H1 (cell line): ENCODE data around the gene CKM. TPM values are rescaled to one million over a fixed set of nuclear protein-coding genes. Genes with fewer than 3 reads are reported as not detected.

ENCODE experiments used
- CTCF ChIA-PET: fragments of 300-600 bp; sonication (Branson Sonifier 250); formaldehyde crosslinking; loops from one replicate; lab custom pipeline; 2021; ENCODE audit not compliant: partially characterized antibody; lab: Charles Lee
- POLR2A ChIA-PET: fragments of 300-600 bp; sonication (Branson Sonifier 250); formaldehyde crosslinking; loops from one replicate; lab custom pipeline; 2021; ENCODE audit warnings: inconsistent platforms; ENCODE audit not compliant: partially characterized antibody; lab: Charles Lee
- DNase-seq, 2 experiments: peaks; one replicate each; pipeline versions ENCODE4 v3.0.0 to v3.0.0-alpha.2; 2010 to 2022; ENCODE audit warnings: low spot score in 2 of 2, low read depth in 1 of 2, mixed read lengths in 1 of 2
- FAIRE-seq: peaks from 2 replicates; lab custom pipeline; 2011; peaks lifted over from hg19 to GRCh38; lab: Jason Lieb, UNC
- H2AFZ ChIP-seq: 2 replicates; pipeline ENCODE4 v1.8.1; 2012; ENCODE audit warnings: low read length, inconsistent platforms
- H2AK5ac ChIP-seq: 2 replicates; pipeline ENCODE4 v1.6.1; 2013; ENCODE audit warnings: low read depth, low read length
- H2BK120ac ChIP-seq: replicated peaks from 2 replicates; pipeline ENCODE3; 2013; ENCODE audit warnings: low read depth, low read length, inconsistent platforms
- H2BK12ac ChIP-seq: 2 replicates; pipeline ENCODE4 v1.6.1; 2013; ENCODE audit warnings: low read depth, low read length
- H2BK15ac ChIP-seq: 2 replicates; pipeline ENCODE4 v1.6.1; 2013; ENCODE audit warnings: low read length
- H2BK20ac ChIP-seq: 2 replicates; pipeline ENCODE4 v1.6.1; 2013; ENCODE audit warnings: low read length
- H2BK5ac ChIP-seq: 2 replicates; pipeline ENCODE4 v1.6.1; 2013; ENCODE audit warnings: low read depth, low read length
- H3K14ac ChIP-seq: 2 replicates; pipeline ENCODE4 v1.6.1; 2013; ENCODE audit warnings: inconsistent platforms; ENCODE audit not compliant: insufficient read length
- H3K18ac ChIP-seq: 2 replicates; pipeline ENCODE4 v1.6.1; 2013; ENCODE audit warnings: low read length; ENCODE audit errors: extremely low read depth
- H3K23ac ChIP-seq: 2 replicates; pipeline ENCODE4 v1.6.1; 2013; ENCODE audit warnings: inconsistent platforms; ENCODE audit not compliant: insufficient read length
- H3K23me2 ChIP-seq: 2 replicates; pipeline ENCODE4 v1.6.1; 2013; ENCODE audit warnings: low read depth, low read length
- H3K27ac ChIP-seq: 2 replicates; pipeline ENCODE4 v1.6.1; 2011; ENCODE audit warnings: low read depth, low read length, inconsistent platforms
- H3K27me3 ChIP-seq, 4 experiments: replicated peaks in 1 of 4; 1 replicate in 1 of 4; 2 replicates in 3 of 4; pipeline versions ENCODE4 v1.6.1 to v1.8.1; 2011 to 2013; ENCODE audit warnings: low read length in 3 of 4, mild to moderate bottlenecking in 3 of 4, inconsistent platforms in 2 of 4, mixed read lengths in 2 of 4, moderate library complexity in 1 of 4; ENCODE audit not compliant: control insufficient read depth in 3 of 4, insufficient read depth in 3 of 4; ENCODE audit errors: extremely low read depth in 1 of 4
- H3K36me3 ChIP-seq, 4 experiments: 2 replicates each; pipeline versions ENCODE4 v1.6.1 to v1.8.1; 2011 to 2013; ENCODE audit warnings: mild to moderate bottlenecking in 4 of 4, low read length in 3 of 4, moderate library complexity in 2 of 4, control low read depth in 1 of 4, inconsistent platforms in 1 of 4; ENCODE audit not compliant: insufficient read depth in 4 of 4, control insufficient read depth in 2 of 4
- H3K4ac ChIP-seq: replicated peaks from 2 replicates; pipeline ENCODE3; 2013; ENCODE audit warnings: low read length, low read depth, mixed read lengths, inconsistent platforms; ENCODE audit not compliant: insufficient read length
- H3K4me1 ChIP-seq, 4 experiments: replicated peaks in 1 of 4; 1 replicate in 1 of 4; 2 replicates in 3 of 4; pipeline versions ENCODE4 v1.6.1 to v1.8.1; 2011 to 2013; ENCODE audit warnings: low read length in 3 of 4, inconsistent platforms in 2 of 4, mixed read lengths in 1 of 4; ENCODE audit not compliant: insufficient read depth in 4 of 4, control insufficient read depth in 3 of 4
- H3K4me2 ChIP-seq, 2 experiments: 2 replicates each; pipeline versions ENCODE4 v1.6.1 to v1.8.1; 2011 to 2013; ENCODE audit warnings: low read depth in 2 of 2, low read length in 2 of 2, control low read depth in 1 of 2, inconsistent platforms in 1 of 2, mild to moderate bottlenecking in 1 of 2; ENCODE audit not compliant: insufficient read depth in 1 of 2
- H3K4me3 ChIP-seq, 4 experiments: fragments of 200-600, 300-600 bp in 1 of 4; sonication (generic), shearing (Covaris generic), sonication (Bioruptor Twin) in 1 of 4; 2 replicates each; pipeline versions ENCODE4 v1.5.1 to v1.8.1; 2011 to 2016; ENCODE audit warnings: low read length in 4 of 4, low read depth in 3 of 4, control low read depth in 2 of 4, inconsistent platforms in 2 of 4, mild to moderate bottlenecking in 2 of 4, mixed read lengths in 1 of 4, moderate library complexity in 1 of 4; ENCODE audit not compliant: insufficient read depth in 2 of 4; ENCODE audit errors: extremely low read depth in 1 of 4
- H3K56ac ChIP-seq: replicated peaks from 2 replicates; pipeline ENCODE3; 2013; ENCODE audit warnings: low read depth, mild to moderate bottlenecking, mixed read lengths, low read length, inconsistent platforms; ENCODE audit not compliant: insufficient read length
- H3K79me1 ChIP-seq: 2 replicates; pipeline ENCODE4 v1.6.1; 2013; ENCODE audit warnings: low read depth, low read length, control low read depth
- H3K79me2 ChIP-seq, 2 experiments: 2 replicates each; pipeline versions ENCODE4 v1.6.1 to v1.8.1; 2012 to 2013; ENCODE audit warnings: low read length in 2 of 2, mild to moderate bottlenecking in 2 of 2, inconsistent platforms in 1 of 2; ENCODE audit not compliant: insufficient read depth in 2 of 2, control insufficient read depth in 1 of 2
- H3K9ac ChIP-seq, 4 experiments: replicated peaks in 1 of 4; 1 replicate in 1 of 4; 2 replicates in 3 of 4; pipeline versions ENCODE4 v1.6.1 to v1.8.1; 2011 to 2013; ENCODE audit warnings: low read depth in 3 of 4, low read length in 3 of 4, control low read depth in 2 of 4, mild to moderate bottlenecking in 2 of 4, moderate library complexity in 2 of 4, inconsistent platforms in 1 of 4; ENCODE audit errors: extremely low read depth in 1 of 4
- H3K9me3 ChIP-seq, 2 experiments: 2 replicates each; pipeline versions ENCODE4 v1.6.1 to v1.8.1; 2012 to 2013; ENCODE audit warnings: mild to moderate bottlenecking in 2 of 2, moderate library complexity in 2 of 2, control low read depth in 1 of 2, inconsistent platforms in 1 of 2, low read depth in 1 of 2, low read length in 1 of 2, mixed read lengths in 1 of 2; ENCODE audit not compliant: insufficient read depth in 2 of 2
- H4K20me1 ChIP-seq, 2 experiments: replicated peaks in 1 of 2; 2 replicates each; pipeline versions ENCODE3 to v1.8.1; 2011 to 2013; ENCODE audit warnings: inconsistent platforms in 2 of 2, low read length in 2 of 2, mild to moderate bottlenecking in 1 of 2; ENCODE audit not compliant: insufficient read depth in 2 of 2, control insufficient read depth in 1 of 2
- H4K5ac ChIP-seq: 2 replicates; pipeline ENCODE4 v1.6.1; 2013; ENCODE audit warnings: low read length, low read depth, mixed read lengths, inconsistent platforms; ENCODE audit not compliant: insufficient read length
- H4K8ac ChIP-seq: 2 replicates; pipeline ENCODE4 v1.8.0; 2013; ENCODE audit warnings: mild to moderate bottlenecking, moderate library complexity, low read length, inconsistent platforms; ENCODE audit not compliant: insufficient read depth; ENCODE audit errors: extremely low read depth
- H4K91ac ChIP-seq: replicated peaks from 2 replicates; pipeline ENCODE3; 2013; ENCODE audit warnings: low read length, mixed read lengths, inconsistent platforms; ENCODE audit not compliant: insufficient read length
- BRCA1 ChIP-seq: IDR thresholded peaks from 2 replicates; pipeline ENCODE4 v1.6.1; 2012; ENCODE audit warnings: low read depth, low read length, improper control_type of control experiment
- CBX5 ChIP-seq: fragments of 300-800, 300-1000 bp; sonication (generic); IDR thresholded peaks from 2 replicates; pipeline ENCODE4 v1.7.1; 2016; ENCODE audit warnings: antibody characterized with exemption, low read length, low read depth
- CEBPB ChIP-seq: IDR thresholded peaks from 2 replicates; pipeline ENCODE4 v1.6.1; 2012; ENCODE audit warnings: low read depth, low read length
- CHD2 ChIP-seq: IDR thresholded peaks from 2 replicates; pipeline ENCODE4 v1.6.1; 2012; ENCODE audit warnings: low read length, improper control_type of control experiment
- E2F6 ChIP-seq: IDR thresholded peaks from 2 replicates; pipeline ENCODE4 v1.6.1; 2012; ENCODE audit warnings: inconsistent platforms
- FOSL1 ChIP-seq: IDR thresholded peaks from 2 replicates; pipeline ENCODE4 v1.6.1; 2011; ENCODE audit warnings: mild to moderate bottlenecking, low read depth, low read length, moderate library complexity; ENCODE audit not compliant: insufficient read depth
- HDAC2 ChIP-seq, 2 experiments: fragments of 300-600 bp in 1 of 2; sonication (generic) in 1 of 2; IDR thresholded peaks; 2 replicates each; pipeline ENCODE4 v1.6.1; 2011 to 2012; ENCODE audit warnings: low read depth in 2 of 2, low read length in 2 of 2, mild to moderate bottlenecking in 2 of 2, moderate library complexity in 2 of 2, borderline replicate concordance in 1 of 2, inconsistent platforms in 1 of 2
- JUND ChIP-seq: IDR thresholded peaks from 2 replicates; pipeline ENCODE4 v1.6.1; 2011; ENCODE audit warnings: mild to moderate bottlenecking, improper control_type of control experiment, low read length
- KDM1A ChIP-seq: fragments of 200-600, 300-600 bp; sonication (generic); IDR thresholded peaks from 2 replicates; pipeline ENCODE4 v1.7.1; 2016; ENCODE audit warnings: mild to moderate bottlenecking, low read length, borderline replicate concordance
- KDM4A ChIP-seq: IDR thresholded peaks from one replicate; pipeline ENCODE4 v1.7.1; 2012; ENCODE audit warnings: low read depth, mild to moderate bottlenecking, moderate library complexity, low read length, inconsistent platforms; ENCODE audit not compliant: severe bottlenecking
- SIX5 ChIP-seq: IDR thresholded peaks from 2 replicates; pipeline ENCODE4 v1.6.1; 2011; ENCODE audit warnings: mild to moderate bottlenecking, low read depth, low read length
- TAF7 ChIP-seq: optimal IDR thresholded peaks from 2 replicates; pipeline ENCODE3; 2011; ENCODE audit warnings: low read depth, mild to moderate bottlenecking, inconsistent platforms, low read length, moderate library complexity, borderline replicate concordance
- TBP ChIP-seq: IDR thresholded peaks from 2 replicates; pipeline ENCODE4 v1.6.1; 2011; ENCODE audit warnings: low read depth, low read length, improper control_type of control experiment
- TEAD4 ChIP-seq: IDR thresholded peaks from 2 replicates; pipeline ENCODE4 v1.6.1; 2012; ENCODE audit warnings: low read depth, low read length, inconsistent platforms, mixed read lengths
- WGBS, 2 experiments: shearing (Covaris generic) in 1 of 2; methylation state at CpG; one replicate each; pipeline versions ENCODE4 v1.1.6 to v1.1.7; 2013 to 2015; ENCODE audit warnings: low lambda C conversion rate in 2 of 2, mixed read lengths in 2 of 2, inconsistent platforms in 1 of 2, low coverage in 1 of 2, missing lambda C conversion rate in 1 of 2; ENCODE audit not compliant: insufficient replicate concordance in 2 of 2, insufficient coverage in 1 of 2, insufficient read length in 1 of 2; ENCODE audit errors: extremely low coverage in 1 of 2, missing lambda C conversion rate in 1 of 2; 5-methylcytosine and 5-hydroxymethylcytosine counted together
- polyA plus RNA-seq, 7 experiments: library from polyadenylated mRNA; depleted of rRNA in 3 of 7; stranded (reverse) in 5 of 7; unstranded in 2 of 7; fragments of >200 nt in 5 of 7; fragments of 200-250 nt in 2 of 7; gene quantifications; 1 replicate in 5 of 7; 2 replicates in 1 of 7; 4 replicates in 1 of 7; pipeline versions ENCODE4 v1.2.1 to v1.2.3, GENCODE V29; 2011 to 2013; ENCODE audit warnings: missing spikeins in 2 of 7, mixed read lengths in 2 of 7
- total RNA-seq: library from RNA; stranded (reverse); fragmentation: NEBNext Ultra II Directional; extraction: Animal tissue kit (Norgen Biotek cat#: 25700); gene quantifications from 2 replicates; pipeline ENCODE4 v1.2.1, GENCODE V29; 2021

Gene CKM
- total and polyA plus RNA-seq, 2 of the 8 experiments (the other 6 are each of a cell fraction or from before 2014, with no cell fraction given): 0.08 TPM; not detected in 1

- FAIRE-seq (no peak), DNase-seq (no peak)
- no peaks in the 10 kb centered on the region for H3K23me2 ChIP-seq
- no peaks in the 10 kb centered on the region for H3K27me3 ChIP-seq
- H3K27ac ChIP-seq: no peak overlapping the region
- no peak overlapping the region for H3K23ac ChIP-seq
- no peak overlapping the region for H4K8ac ChIP-seq
- no peak overlapping the region for H4K91ac ChIP-seq
- no peak overlapping the region for H3K18ac ChIP-seq
- ChIA-PET CTCF (interaction anchor here (1.2 kb wide), 1 partner anchor 29 kb away, joined by 3 read pairs; no protein-coding TSS in a partner anchor), POLR2A (interaction anchor here (0.6 to 3.1 kb wide), 5 partner anchors 9 to 330 kb away, joined by 3 to 25 read pairs (median 4); no protein-coding TSS in a partner anchor)
- no peak overlapping the region for H2BK12ac ChIP-seq
- no peak overlapping the region for H2BK5ac ChIP-seq
- no peak overlapping the region for H2BK20ac ChIP-seq
- no peak overlapping the region for H4K5ac ChIP-seq
- peaks cover 2% of the 10 kb centered on the region; the same call in 1 of the 2 replicates for H3K79me1 ChIP-seq
- H3K4me3 ChIP-seq: no peak overlapping the region
- no peak overlapping the region for H2AFZ ChIP-seq
- no peaks in the 10 kb centered on the region for H3K4me1 ChIP-seq
- 93% methylated on average over 9 of the region's 9 CpGs; no CpG with 5 or more reads in 1 of the 2 experiments for WGBS, 2 experiments
- peaks cover 0 to 30% of the 10 kb centered on the region in 2 experiments for H4K20me1 ChIP-seq
- no peak overlapping the region for H3K14ac ChIP-seq
- no peak overlapping the region for H3K9ac ChIP-seq
- no peak overlapping the region for H3K56ac ChIP-seq
- H3K36me3 ChIP-seq: peaks cover 25 to 72% (median 56%) of the 10 kb centered on the region in 4 experiments
- no peak overlapping the region for H3K4me2 ChIP-seq
- no peaks in the 10 kb centered on the region for H3K79me2 ChIP-seq
- H2BK120ac ChIP-seq: no peak overlapping the region
- H3K4ac ChIP-seq: no peak overlapping the region
- H2AK5ac ChIP-seq: no peak overlapping the region
- no peak overlapping the region for H2BK15ac ChIP-seq
- H3K9me3 ChIP-seq: no peaks in the 10 kb centered on the region
- TF ChIP-seq CBX5 (no peak), TAF7 (no peak), FOSL1 (no peak), SIX5 (no peak), KDM4A (no peak), CEBPB (no peak), CHD2 (no peak), E2F6 (no peak), HDAC2 (IDR thresholded peaks at IDR 0.05; ENCODE audit: borderline replicate concordance in 1 of 2, low read depth in 2 of 2, low read length in 2 of 2) (no peak), TBP (no peak), KDM1A (no peak), TEAD4 (no peak), BRCA1 (no peak), JUND (no peak)
Observed at GRCh38 chr19:45355910-45356309, 33.2 kb upstream of the CKM start.
